H1 (cell line): ENCODE results near the gene WDR6. TPM values are rescaled to one million over a fixed set of nuclear protein-coding genes. Genes with fewer than 3 reads are reported as not detected.

ENCODE experiments used
- ASH2L ChIP-seq: fragments of 200-600, 300-600 bp; sonication (generic); IDR thresholded peaks from one replicate; pipeline ENCODE4 v1.7.1; 2017; ENCODE audit warnings: low read length
- BACH1 ChIP-seq: IDR thresholded peaks from 2 replicates; pipeline ENCODE4 v1.6.1; 2012; ENCODE audit warnings: low read length, improper control_type of control experiment
- polyA plus RNA-seq, 7 experiments: library from polyadenylated mRNA; depleted of rRNA in 3 of 7; stranded (reverse) in 5 of 7; unstranded in 2 of 7; fragments of >200 nt in 5 of 7; fragments of 200-250 nt in 2 of 7; gene quantifications; 1 replicate in 5 of 7; 2 replicates in 1 of 7; 4 replicates in 1 of 7; pipeline versions ENCODE4 v1.2.1 to v1.2.3, GENCODE V29; 2011 to 2013; ENCODE audit warnings: missing spikeins in 2 of 7, mixed read lengths in 2 of 7
- total RNA-seq: library from RNA; stranded (reverse); fragmentation: NEBNext Ultra II Directional; extraction: Animal tissue kit (Norgen Biotek cat#: 25700); gene quantifications from 2 replicates; pipeline ENCODE4 v1.2.1, GENCODE V29; 2021

Gene WDR6
- total and polyA plus RNA-seq, 2 of the 8 experiments (the other 6 are each of a cell fraction or from before 2014, with no cell fraction given) = 180 to 257 TPM

- TF ChIP-seq ASH2L (peak; percentile 24), BACH1 (no peak; the same call in 1 of the 2 replicates)
Measured at GRCh38 chr3:48989796-48990635, 17.2 kb upstream of the WDR6 start, which contains the start of gene P4HTM (continued).
